ENCODE data around the gene SNX22.

Gene SNX22

DNA sequence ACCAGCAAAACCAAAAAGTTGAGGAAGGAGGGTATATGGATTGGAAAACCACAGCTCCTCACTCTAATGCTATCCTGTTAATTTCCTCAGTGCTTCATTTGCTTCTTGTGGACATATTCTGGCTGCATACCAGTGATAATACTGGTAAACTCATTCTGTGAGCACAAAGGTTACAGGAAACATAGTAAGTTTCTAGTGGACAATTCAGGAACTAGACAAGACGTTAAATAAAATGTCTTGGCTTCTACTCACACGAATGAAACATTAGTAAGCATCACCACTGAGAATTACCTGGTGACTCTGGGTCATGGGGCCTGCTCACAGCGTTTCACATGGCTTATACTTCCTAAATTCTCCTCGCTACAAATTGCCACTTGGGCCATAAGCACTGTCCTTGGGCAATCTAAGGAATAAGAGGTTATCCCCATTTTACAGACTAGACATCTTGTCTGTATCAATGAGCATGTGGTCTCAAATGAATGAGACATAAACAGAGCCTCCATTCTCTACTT lies 31.4 kb downstream of the SNX22 start:
- Histone ChIP-seq H3K27me3 (ENCODE audit: insufficient read depth, poor library complexity, severe bottlenecking) (no peaks in the 10 kb centered on the region), H3K4me3 (replicated peaks; ENCODE audit: insufficient read depth, low read length) (no peak overlapping the region), H3K27ac (replicated peaks) (no peak overlapping the region)
- TF ChIP-seq, protein P1, sequence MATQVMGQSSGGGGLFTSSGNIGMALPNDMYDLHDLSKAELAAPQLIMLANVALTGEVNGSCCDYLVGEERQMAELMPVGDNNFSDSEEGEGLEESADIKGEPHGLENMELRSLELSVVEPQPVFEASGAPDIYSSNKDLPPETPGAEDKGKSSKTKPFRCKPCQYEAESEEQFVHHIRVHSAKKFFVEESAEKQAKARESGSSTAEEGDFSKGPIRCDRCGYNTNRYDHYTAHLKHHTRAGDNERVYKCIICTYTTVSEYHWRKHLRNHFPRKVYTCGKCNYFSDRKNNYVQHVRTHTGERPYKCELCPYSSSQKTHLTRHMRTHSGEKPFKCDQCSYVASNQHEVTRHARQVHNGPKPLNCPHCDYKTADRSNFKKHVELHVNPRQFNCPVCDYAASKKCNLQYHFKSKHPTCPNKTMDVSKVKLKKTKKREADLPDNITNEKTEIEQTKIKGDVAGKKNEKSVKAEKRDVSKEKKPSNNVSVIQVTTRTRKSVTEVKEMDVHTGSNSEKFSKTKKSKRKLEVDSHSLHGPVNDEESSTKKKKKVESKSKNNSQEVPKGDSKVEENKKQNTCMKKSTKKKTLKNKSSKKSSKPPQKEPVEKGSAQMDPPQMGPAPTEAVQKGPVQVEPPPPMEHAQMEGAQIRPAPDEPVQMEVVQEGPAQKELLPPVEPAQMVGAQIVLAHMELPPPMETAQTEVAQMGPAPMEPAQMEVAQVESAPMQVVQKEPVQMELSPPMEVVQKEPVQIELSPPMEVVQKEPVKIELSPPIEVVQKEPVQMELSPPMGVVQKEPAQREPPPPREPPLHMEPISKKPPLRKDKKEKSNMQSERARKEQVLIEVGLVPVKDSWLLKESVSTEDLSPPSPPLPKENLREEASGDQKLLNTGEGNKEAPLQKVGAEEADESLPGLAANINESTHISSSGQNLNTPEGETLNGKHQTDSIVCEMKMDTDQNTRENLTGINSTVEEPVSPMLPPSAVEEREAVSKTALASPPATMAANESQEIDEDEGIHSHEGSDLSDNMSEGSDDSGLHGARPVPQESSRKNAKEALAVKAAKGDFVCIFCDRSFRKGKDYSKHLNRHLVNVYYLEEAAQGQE (IDR thresholded peaks at IDR 0.05; ENCODE audit: insufficient replicate concordance, low read depth), result no peak
- TF ChIP-seq, protein P2, sequence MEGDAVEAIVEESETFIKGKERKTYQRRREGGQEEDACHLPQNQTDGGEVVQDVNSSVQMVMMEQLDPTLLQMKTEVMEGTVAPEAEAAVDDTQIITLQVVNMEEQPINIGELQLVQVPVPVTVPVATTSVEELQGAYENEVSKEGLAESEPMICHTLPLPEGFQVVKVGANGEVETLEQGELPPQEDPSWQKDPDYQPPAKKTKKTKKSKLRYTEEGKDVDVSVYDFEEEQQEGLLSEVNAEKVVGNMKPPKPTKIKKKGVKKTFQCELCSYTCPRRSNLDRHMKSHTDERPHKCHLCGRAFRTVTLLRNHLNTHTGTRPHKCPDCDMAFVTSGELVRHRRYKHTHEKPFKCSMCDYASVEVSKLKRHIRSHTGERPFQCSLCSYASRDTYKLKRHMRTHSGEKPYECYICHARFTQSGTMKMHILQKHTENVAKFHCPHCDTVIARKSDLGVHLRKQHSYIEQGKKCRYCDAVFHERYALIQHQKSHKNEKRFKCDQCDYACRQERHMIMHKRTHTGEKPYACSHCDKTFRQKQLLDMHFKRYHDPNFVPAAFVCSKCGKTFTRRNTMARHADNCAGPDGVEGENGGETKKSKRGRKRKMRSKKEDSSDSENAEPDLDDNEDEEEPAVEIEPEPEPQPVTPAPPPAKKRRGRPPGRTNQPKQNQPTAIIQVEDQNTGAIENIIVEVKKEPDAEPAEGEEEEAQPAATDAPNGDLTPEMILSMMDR (IDR thresholded peaks at IDR 0.05; ENCODE audit: insufficient read depth, low read length), result no peak
- no peak for DNase-seq (ENCODE audit: low read depth in 1 of 2, low spot score in 1 of 2)

DNA sequence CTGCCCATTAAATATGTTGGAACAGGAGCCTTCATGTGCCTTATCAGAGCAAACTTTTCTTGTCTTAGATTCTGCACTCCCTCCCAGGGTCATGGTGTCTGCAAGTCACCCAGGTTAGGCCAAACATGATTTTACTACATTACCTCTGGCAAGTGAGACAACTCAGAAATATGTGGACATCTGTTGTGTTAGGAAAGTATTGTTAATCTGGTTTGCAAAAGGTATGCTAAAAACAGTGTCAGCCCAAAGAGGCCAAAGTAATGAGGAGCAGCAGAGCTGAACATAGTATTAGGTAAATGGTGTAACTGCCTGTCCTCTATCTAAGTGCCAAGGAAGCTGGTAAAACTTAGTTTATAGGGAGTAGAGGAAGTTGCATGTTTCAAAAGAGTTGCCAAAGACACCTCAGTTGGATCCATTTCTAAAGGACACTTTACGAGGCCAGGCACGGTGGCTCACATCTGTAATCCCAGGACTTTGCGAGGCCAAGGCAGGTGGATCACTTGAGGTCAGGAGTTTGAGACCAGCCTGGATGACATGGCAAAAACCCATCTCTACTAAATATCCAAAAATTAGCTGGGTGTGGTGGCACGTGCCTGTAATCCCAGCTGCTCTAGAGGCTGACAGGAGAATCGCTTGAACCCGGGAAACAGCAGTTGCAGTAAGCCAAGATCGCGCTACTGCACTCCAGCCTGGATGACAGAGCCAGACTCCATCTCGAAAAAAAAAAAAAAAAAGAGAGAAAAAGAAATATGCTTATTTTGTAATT lies 33.8 kb downstream of the SNX22 start:
- Histone ChIP-seq H3K27ac (replicated peaks) (peak overlapping the region; percentile 42), H3K27me3 (ENCODE audit: insufficient read depth, poor library complexity, severe bottlenecking) (no peaks in the 10 kb centered on the region), H3K4me3 (replicated peaks; ENCODE audit: insufficient read depth, low read length) (no peak overlapping the region)
- no peak for TF ChIP-seq SPI1 (IDR thresholded peaks at IDR 0.05; ENCODE audit: borderline replicate concordance, low read depth)
- peak in 1 of 2 experiments; percentile 50 for DNase-seq (ENCODE audit: low read depth in 1 of 2, low spot score in 1 of 2)

DNA sequence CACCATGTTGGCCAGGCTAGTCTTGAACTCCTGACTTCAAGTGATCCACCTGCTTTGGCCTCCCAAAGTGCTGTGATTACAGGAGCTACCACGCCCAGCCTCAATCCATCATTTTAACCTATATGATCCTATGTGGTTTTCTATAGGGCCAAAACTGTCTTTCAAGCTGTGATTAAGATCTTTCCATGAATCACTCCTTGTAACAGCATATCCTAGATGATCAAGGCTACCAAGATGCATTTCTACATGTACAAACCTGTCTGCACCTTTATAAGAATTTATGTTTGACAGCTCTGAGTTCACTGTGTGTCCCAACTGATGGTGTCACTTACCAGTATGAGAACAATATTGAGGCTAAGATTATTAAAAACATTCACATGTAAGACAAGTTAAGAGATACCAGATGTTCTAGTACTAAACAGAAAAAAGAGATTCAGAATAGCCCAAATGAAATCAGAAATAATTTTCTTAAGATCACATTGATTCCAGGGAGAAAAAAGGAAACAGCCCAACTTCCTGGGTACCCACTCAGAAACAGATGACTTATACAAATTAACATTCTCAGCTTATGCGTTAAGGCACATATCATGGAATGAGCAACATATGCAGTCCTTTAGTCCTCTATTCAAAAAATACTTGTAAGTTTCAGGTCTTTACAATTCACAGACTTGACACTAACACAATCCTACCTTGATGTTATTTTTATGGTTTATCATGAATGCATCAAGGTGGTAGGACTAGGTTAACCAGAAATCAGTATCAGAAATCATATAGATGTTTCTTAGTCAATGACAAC lies 36.1 kb downstream of the SNX22 start:
- TF ChIP-seq GABPA (IDR thresholded peaks at IDR 0.05; ENCODE audit: low read depth) (no peak), SPI1 (IDR thresholded peaks at IDR 0.05; ENCODE audit: borderline replicate concordance, low read depth) (no peak), POLR2AphosphoS5 (IDR thresholded peaks at IDR 0.05; ENCODE audit: low read depth) (no peak)
- TF ChIP-seq, protein P1 (IDR thresholded peaks at IDR 0.05; ENCODE audit: insufficient replicate concordance, low read depth), result no peak
- TF ChIP-seq, protein P2 (IDR thresholded peaks at IDR 0.05; ENCODE audit: insufficient read depth, low read length), result no peak
- H3K27ac ChIP-seq (replicated peaks), result no peak overlapping the region
- no peak for DNase-seq (ENCODE audit: low read depth in 1 of 2, low spot score in 1 of 2)
- no peak overlapping the region for H3K4me3 ChIP-seq (replicated peaks; ENCODE audit: insufficient read depth, low read length)
- no peaks in the 10 kb centered on the region for H3K27me3 ChIP-seq (ENCODE audit: insufficient read depth, poor library complexity, severe bottlenecking)
